Lung microvascular endothelial cell (primary cell): ENCODE data around the gene MRPL20. TPM values are rescaled to one million over a fixed set of nuclear protein-coding genes. Genes with fewer than 3 reads are reported as not detected.
A peak's percentile ranks its signal among the peaks of the same experiment; 100 is the strongest.
"Not testable (repeated sequence)": the region's sequence is repeated elsewhere in the genome, so short reads cannot be mapped to it uniquely, and the experiment has no call there.

Source experiments
- DNase-seq, 2 donors: peaks; one replicate each; pipeline versions ENCODE4 v3.0.0 to v3.0.0-alpha.2; 2010; ENCODE audit warnings: low read depth in 2 of 2
- total RNA-seq: library from RNA; depleted of rRNA; stranded (reverse); fragments of >200 nt; gene quantifications from 2 replicates; pipeline ENCODE4 v1.2.1, GENCODE V29; 2014

Gene MRPL20
- total RNA-seq, 1 donor from 2014 or later = 79.8 TPM

- DNase-seq = no peak
These were observed 19.5 kb upstream of the MRPL20 start for GRCh38 chr1:1426496-1427105.

DNA sequence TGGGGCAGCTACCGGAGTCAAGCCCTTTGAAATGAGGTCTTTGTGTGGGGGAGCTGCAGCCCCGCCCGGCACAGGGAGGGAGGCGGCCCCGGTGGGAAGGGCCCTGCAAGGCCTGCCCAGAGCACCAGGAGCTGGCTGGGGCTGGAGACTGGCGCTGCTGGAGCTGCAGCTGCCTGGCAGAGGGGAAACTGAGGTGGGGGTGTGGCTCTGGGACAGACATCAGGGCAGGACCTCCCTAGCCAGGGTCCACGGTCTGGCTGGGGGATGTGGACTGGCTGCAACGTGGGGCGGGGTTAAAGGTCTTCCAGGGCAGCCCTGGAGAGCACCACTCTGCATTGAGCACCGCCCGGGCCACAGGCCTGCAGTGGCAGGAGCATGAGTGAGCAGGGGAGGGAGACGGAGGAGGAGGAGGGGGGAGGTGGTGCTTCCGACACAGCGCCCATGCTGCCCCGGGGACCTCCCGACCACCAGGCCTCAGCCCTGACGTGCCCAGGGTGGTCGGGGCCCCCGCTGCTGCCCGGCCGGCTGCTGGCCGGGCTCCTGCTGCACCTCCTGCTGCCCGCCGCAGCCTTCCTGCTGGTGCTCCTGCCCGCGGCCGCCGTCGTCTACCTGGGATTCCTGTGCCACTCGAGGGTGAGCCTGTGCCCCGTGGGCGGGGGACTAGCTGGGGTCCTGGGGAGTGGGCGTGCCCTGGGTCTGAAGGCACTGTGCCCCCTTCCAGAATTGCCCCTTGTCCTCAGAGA, 18.8 kb upstream of the MRPL20 start:
- DNase-seq = no peak

- no peak for DNase-seq
These were observed 18.3 kb upstream of the MRPL20 start for GRCh38 chr1:1425426-1425752.

GRCh38 chr1:1424707-1425106, 17.6 kb upstream of the MRPL20 start:
- no peak for DNase-seq

DNA sequence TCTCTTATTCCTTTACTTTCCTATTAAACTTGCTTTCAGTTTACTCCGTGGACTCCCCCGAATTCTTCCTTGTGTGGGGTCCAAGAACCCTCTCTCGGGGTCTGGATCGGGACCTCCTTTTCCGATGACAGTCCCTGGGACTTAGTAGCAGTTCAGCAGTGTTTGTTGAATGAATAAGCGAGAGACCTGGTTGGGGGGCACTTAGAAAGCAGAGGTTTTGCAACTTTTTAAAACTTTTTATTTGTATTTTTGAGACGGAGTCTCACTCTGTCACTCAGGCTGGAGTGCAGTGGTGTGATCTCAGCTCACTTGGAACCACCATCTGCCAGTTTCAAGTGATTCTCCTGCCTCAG, 16.1 kb upstream of the MRPL20 start:
- no peak for DNase-seq

DNA sequence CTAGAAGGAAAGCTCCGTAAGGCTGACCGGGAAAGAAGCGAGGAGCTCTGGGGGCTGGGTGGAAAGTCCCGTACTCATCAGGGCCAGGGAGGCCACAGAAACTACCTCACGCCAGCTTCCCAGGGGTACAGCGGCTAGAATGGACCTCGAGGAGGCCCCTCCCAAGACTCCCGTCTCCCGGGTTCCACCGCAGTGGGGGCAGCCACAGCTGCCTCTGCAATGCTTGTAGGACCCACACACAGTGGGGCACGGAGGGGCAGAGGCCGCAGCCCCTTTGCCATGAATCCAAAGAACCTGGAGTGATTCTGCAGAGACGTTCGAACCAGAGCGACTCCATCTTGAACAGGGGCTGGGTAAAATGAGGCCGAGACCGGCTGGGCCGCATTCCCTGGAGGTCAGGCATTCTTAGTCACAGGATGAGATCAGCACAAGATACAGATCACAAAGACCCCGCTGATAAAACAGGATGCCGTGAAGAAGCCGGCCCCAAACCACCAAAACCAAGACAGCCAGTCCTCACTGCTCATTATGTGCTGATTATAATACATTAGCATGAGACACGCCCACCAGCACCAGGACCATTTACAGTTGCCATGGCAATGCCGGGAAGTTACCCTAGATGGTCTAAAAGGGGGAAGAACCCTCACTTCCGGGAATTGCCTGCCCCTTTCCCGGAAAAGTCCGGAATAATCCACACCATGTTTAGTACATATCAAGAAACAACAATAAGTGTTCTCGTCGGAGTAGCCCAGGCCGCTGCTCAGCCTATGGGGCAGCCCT, 15.6 kb upstream of the MRPL20 start:
- DNase-seq = no peak

DNA sequence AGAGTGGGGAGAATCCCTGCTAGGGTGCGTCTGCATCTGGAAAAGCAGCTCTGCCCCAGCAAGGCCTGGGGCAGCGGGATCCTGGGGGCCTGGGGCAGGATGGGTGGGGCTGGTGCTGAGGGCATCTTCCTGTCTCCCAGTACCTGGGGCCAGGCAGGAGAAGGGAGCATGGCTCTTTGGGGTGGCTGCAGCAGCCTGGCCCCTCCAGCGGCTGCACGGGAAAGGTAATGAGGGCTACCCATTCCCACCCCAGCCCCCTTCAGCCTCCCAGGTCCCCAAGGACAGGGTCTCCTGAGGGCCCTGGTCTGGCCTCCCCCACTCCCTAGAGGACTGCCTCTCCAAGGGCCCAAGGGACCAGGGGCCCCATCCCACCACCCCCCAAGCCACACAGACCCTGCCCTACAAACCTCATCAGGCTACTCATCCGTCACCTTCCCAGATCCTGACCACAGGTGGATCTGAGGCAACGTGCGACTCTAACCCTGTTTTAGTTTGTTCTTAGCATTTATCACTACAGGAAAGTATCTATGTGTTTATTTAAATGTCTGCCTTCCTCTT, 14.9 kb upstream of the MRPL20 start:
- no peak for DNase-seq

DNA sequence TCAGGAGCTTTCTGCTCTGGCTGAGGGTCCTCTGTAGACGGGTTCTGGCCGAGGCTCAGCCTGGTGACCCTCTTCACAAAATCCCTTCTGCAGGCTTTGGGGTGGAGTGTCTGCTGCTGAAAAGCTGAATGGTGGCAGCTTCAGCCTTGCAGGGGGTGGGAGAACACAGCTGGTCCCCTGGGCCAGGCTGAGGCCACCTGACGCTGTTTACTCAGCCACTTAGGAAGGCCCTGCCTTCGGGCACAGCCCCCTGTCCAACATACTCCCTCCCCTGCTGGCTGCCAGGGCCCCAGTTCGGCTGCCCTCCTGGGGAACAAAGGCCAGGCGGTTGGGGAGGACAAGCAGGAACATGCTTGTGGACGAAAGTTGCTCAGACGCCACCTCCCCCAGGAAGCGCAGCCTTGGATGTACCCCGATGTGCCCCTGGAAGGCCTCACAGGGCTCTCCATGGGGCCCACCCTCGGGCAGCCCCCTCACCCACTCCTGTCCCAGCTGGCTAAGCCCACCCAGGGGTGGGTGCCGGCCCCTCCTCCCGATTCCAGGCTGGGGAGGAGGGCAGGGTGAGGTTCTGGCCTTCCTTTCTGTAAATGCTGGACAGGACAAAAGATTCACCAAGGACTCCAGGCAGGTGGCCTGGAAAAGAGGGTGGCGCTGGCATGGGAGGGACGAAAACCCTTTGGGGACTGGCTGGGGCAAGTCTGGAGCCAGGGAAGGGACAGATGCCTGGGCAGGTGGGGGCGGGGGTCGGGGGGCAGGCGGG, 14.2 kb upstream of the MRPL20 start, which contains the start of gene ANKRD65:
ANKRD65 (minus strand) TSS at position 130 of the 760 bp plus-strand sequence. CDS start 271 bp downstream, outside the sequence.
- no peak for DNase-seq

DNA sequence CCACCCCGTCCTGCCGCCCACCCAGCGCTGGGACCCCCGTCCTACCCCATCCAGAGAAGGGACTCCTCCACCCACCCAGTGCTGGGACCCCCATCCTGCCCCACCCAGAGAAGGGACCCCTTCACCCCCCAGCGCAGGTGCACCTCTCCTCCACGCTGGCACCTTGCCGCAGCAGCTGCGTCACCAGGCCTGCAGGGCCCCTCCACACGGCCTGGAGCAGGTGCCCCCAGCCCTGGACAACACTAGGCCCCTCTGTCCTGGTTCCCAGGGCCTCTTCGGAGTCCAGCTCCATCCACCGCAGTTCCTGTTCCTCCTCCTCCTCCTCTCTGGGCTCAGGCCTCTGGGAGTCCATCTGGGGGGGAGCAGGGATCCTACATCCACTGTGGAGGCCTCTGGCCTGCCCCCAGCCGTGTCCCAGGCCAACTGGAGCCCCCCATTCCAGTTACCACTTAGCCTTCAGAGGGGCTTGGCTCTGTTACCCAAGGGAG, 13.6 kb upstream of the MRPL20 start:
- DNase-seq = no peak

- DNase-seq = peak; percentile 36 to 56
These were observed 12.9 kb upstream of the MRPL20 start for GRCh38 chr1:1419813-1420653.

DNA sequence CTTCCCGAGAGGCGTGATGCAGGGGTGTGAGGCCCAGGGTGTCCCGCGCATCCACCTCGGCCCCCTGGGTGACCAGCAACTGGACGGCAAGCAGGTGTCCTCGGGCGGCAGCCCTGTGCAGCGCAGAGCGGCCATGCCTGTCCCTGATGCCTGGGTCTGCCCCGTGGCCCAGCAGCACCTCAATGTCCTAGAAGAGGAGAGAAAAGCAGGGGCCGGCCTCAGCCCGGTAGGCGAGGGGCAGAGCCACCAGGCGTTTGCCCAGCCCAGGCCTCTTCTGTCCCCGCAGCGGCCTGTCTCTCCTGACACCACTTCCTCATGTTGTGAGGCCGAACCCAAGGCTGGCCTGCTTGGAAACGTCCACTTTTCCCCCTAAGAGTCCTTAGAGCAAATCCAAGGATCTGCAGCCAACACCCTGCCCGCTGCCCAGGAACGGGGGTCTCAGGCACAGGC, 12.3 kb upstream of the MRPL20 start:
- no peak for DNase-seq

GRCh38 chr1:1418464-1419362, 11.6 kb upstream of the MRPL20 start:
- DNase-seq = no peak

- not testable (repeated sequence) for DNase-seq
These were observed 10.9 kb upstream of the MRPL20 start for GRCh38 chr1:1417825-1418463.

- not testable (repeated sequence) for DNase-seq
These were observed 10.3 kb upstream of the MRPL20 start for GRCh38 chr1:1417396-1417795.

DNA sequence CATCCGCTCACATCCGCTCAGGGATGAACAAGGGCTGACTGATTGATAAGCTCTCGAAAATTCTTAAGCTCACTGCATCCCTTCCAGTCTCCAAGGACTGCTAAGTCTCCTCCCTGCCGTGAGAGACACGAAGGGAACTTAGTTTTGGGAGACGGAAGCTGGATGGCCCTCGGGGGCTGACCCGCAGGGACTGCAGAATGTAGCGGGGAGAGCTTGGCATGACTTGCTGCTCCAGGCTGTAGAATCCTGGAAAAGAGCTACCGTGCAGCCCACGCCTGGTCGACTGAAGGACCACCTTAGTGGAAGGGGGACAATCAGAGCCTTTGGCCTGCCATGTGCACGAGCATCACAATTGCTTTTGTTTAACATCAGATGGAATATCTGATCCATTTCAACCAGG, 8.7 kb upstream of the MRPL20 start:
- no peak for DNase-seq

GRCh38 chr1:1412311-1412902, 5.3 kb upstream of the MRPL20 start:
- not testable (repeated sequence) for DNase-seq

- no peak for DNase-seq
These were observed 4.5 kb upstream of the MRPL20 start for GRCh38 chr1:1411626-1412025.

DNA sequence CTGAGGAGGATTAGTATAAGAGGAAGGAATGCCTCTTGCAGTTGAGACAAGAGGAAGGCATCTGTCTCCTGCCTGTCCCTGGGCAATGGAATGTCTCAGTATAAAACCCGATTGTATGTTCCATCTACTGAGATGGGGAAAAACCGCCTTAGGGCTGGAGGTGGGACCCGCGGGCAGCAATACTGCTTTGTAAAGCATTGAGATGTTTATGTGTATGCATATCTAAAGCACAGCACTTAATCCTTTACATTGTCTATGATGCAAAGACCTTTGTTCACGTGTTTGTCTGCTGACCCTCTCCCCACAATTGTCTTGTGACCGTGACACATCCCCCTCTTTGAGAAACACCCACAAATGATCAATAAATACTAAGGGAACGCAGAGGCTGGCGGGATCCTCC, 3.1 kb upstream of the MRPL20 start:
- not testable (repeated sequence) for DNase-seq
